Mesendoderm (in vitro differentiated cells): ENCODE measurements around the gene NRXN3.
A peak's percentile ranks its signal among the peaks of the same experiment; 100 is the strongest.

Experiments
- DNase-seq: peaks from one replicate; pipeline ENCODE4 v3.0.0; 2013
- H2AK5ac ChIP-seq: 2 replicates; pipeline ENCODE4 v1.6.1; 2013; ENCODE audit warnings: low read length, inconsistent platforms
- H2BK120ac ChIP-seq: 2 replicates; pipeline ENCODE4 v1.6.1; 2013; ENCODE audit warnings: low read depth, mild to moderate bottlenecking, low read length, moderate library complexity, mixed read lengths
- H2BK15ac ChIP-seq: replicated peaks from 2 replicates; pipeline ENCODE4 v1.6.1; 2013; ENCODE audit warnings: low read depth, mild to moderate bottlenecking, moderate library complexity
- H2BK5ac ChIP-seq: 2 replicates; pipeline ENCODE4 v1.6.1; 2013; ENCODE audit warnings: low read length, inconsistent platforms
- H3K18ac ChIP-seq: 2 replicates; pipeline ENCODE4 v1.6.1; 2013; ENCODE audit warnings: mild to moderate bottlenecking, low read length, mixed read lengths
- H3K23ac ChIP-seq: one replicate; pipeline ENCODE4 v1.6.1; 2013; ENCODE audit warnings: low read length
- H3K27ac ChIP-seq: 2 replicates; pipeline ENCODE4 v1.5.1; 2013; ENCODE audit warnings: low read depth, mild to moderate bottlenecking, inconsistent platforms, low read length, moderate library complexity
- H3K27me3 ChIP-seq: 2 replicates; pipeline ENCODE4 v1.6.1; 2013; ENCODE audit warnings: low read length, control low read depth, mild to moderate bottlenecking, inconsistent platforms; ENCODE audit not compliant: insufficient read depth, poor library complexity
- H3K36me3 ChIP-seq: 2 replicates; pipeline ENCODE4 v1.6.1; 2013; ENCODE audit warnings: low read length, inconsistent platforms; ENCODE audit not compliant: control insufficient read depth, insufficient read depth
- H3K4ac ChIP-seq: one replicate; pipeline ENCODE4 v1.6.1; 2013; ENCODE audit warnings: low read depth, mild to moderate bottlenecking, low read length, moderate library complexity
- H3K4me1 ChIP-seq: 2 replicates; pipeline ENCODE4 v1.6.1; 2013; ENCODE audit warnings: low read depth, low read length, inconsistent platforms; ENCODE audit not compliant: control insufficient read depth
- H3K4me2 ChIP-seq: 2 replicates; pipeline ENCODE4 v1.6.1; 2013; ENCODE audit warnings: low read length
- H3K4me3 ChIP-seq: 2 replicates; pipeline ENCODE4 v1.5.1; 2013; ENCODE audit warnings: mild to moderate bottlenecking, low read length
- H3K56ac ChIP-seq: one replicate; pipeline ENCODE4 v1.6.1; 2013; ENCODE audit warnings: low read length
- H3K79me1 ChIP-seq: 2 replicates; pipeline ENCODE4 v1.6.1; 2013; ENCODE audit warnings: low read length, inconsistent platforms
- H3K79me2 ChIP-seq: 2 replicates; pipeline ENCODE4 v1.6.1; 2013; ENCODE audit warnings: mild to moderate bottlenecking, low read length; ENCODE audit not compliant: control insufficient read depth, insufficient read depth
- H3K9ac ChIP-seq: 2 replicates; pipeline ENCODE4 v1.6.1; 2013; ENCODE audit warnings: low read length, inconsistent platforms
- H4K5ac ChIP-seq: one replicate; pipeline ENCODE4 v1.6.1; 2013; ENCODE audit warnings: low read length
- H4K8ac ChIP-seq: one replicate; pipeline ENCODE4 v1.6.1; 2013; ENCODE audit warnings: low read depth, mild to moderate bottlenecking, control low read depth, low read length, moderate library complexity
- WGBS: extraction: QIAGEN DNeasy Blood & Tissue Kit; methylation state at CpG from one replicate; pipeline ENCODE4 v1.1.7; 2013; ENCODE audit warnings: low lambda C conversion rate, missing lambda C conversion rate; ENCODE audit not compliant: insufficient coverage; ENCODE audit errors: extremely low coverage; 5-methylcytosine and 5-hydroxymethylcytosine counted together

The NRXN3 gene

DNA sequence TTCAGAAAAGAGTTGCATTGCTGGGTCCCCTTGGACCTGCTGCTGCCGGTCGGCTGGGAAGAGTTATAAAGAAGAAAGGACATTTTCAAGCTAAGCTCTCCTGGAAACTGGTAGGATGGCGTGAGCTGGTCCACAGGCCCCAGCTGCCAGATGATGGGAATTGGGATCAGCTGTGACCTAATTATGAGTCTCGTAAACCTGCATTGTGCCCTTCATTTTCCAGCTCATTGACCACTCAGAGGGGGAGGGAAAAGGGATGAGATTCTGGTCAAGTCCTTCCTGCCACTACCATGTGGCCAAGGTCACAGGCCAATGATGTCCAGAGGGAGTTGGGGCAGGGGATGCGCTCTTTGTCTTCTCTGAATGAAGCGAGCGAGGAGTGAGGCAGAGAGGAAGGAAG is 320.9 kb downstream of the NRXN3 start:
- Histone ChIP-seq H3K9ac (no peak overlapping the region), H3K79me2 (no peaks in the 10 kb centered on the region), H3K27me3 (no peaks in the 10 kb centered on the region), H2BK15ac (no peak overlapping the region), H3K79me1 (no peaks in the 10 kb centered on the region), H2AK5ac (no peak overlapping the region), H2BK5ac (no peak overlapping the region), H3K27ac (no peak overlapping the region), H3K18ac (no peak overlapping the region), H3K36me3 (no peaks in the 10 kb centered on the region), H4K5ac (no peak overlapping the region), H3K4me2 (no peak overlapping the region), H3K4ac (no peak overlapping the region), H3K56ac (no peak overlapping the region), H2BK120ac (no peak overlapping the region), H3K4me3 (no peak overlapping the region), H4K8ac (no peak overlapping the region), H3K23ac (no peak overlapping the region), H3K4me1 (peaks cover 3% of the 10 kb centered on the region)
- WGBS = no CpG with 5 or more reads among the region's 7 CpGs
- no peak for DNase-seq

DNA sequence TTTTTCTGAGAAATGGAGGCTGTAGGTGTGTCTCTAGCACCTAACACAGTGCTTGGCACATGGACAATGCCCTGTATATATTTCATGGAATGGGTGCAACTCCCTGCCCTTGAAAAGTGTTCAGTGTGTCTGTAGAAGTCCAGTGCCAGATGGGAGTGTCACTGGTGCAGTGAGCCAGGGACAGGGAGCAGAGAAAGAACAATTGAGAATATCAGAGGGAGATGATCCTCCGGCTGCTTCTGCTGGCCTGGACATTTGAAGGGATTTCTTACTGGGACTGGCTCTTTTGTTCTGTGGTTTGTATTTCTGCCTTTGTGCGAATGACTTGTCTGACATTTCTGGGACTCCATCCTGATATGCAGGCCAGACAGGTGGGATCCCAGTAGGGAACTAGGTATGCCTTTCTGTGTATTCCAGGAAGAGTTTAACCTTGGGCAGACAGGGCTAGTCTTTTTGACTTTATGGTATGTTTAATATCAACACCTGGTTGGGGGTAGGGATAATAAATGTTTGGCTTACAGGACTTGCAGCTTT is 328.0 kb downstream of the NRXN3 start:
- Histone ChIP-seq H3K79me1 (no peaks in the 10 kb centered on the region), H3K23ac (peak overlapping the region; percentile 19), H2AK5ac (no peak overlapping the region), H3K4me2 (no peak overlapping the region), H4K5ac (no peak overlapping the region), H3K4me1 (no peaks in the 10 kb centered on the region), H3K79me2 (no peaks in the 10 kb centered on the region), H3K36me3 (no peaks in the 10 kb centered on the region), H3K56ac (no peak overlapping the region), H3K4ac (no peak overlapping the region), H3K9ac (no peak overlapping the region), H4K8ac (no peak overlapping the region), H3K4me3 (no peak overlapping the region), H3K18ac (no peak overlapping the region), H2BK120ac (no peak overlapping the region), H3K27ac (no peak overlapping the region), H2BK5ac (no peak overlapping the region), H2BK15ac (no peak overlapping the region), H3K27me3 (no peaks in the 10 kb centered on the region)
- DNase-seq = no peak
- no CpG with 5 or more reads among the region's 2 CpGs for WGBS

DNA sequence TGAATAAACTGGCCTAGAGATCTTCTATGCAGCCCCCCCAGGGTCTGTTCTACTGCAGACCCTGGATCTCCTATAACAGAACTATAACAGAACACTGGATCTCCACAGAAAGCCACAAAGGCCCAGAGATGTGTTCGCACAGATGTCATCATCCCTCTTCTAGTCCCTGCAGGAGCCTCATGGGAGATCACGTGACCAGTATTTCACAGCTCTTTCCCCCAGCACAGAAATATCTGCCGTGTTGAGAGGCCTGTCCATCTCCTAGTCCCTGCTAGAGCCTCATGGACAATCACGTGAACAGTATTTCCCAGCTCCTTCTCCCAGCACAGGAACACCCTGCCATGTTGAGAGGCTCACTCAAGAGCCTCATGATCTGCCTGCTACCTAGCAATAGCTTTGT is 331.7 kb downstream of the NRXN3 start:
- Histone ChIP-seq H3K4ac (no peak overlapping the region), H3K56ac (no peak overlapping the region), H3K4me1 (no peaks in the 10 kb centered on the region), H3K27me3 (no peaks in the 10 kb centered on the region), H4K8ac (no peak overlapping the region), H4K5ac (no peak overlapping the region), H3K9ac (no peak overlapping the region), H3K79me1 (no peaks in the 10 kb centered on the region), H3K4me2 (no peak overlapping the region), H3K23ac (no peak overlapping the region), H3K4me3 (no peak overlapping the region), H3K18ac (no peak overlapping the region), H2BK5ac (no peak overlapping the region), H3K27ac (no peak overlapping the region), H2BK15ac (no peak overlapping the region), H3K79me2 (no peaks in the 10 kb centered on the region), H2AK5ac (no peak overlapping the region), H2BK120ac (no peak overlapping the region), H3K36me3 (no peaks in the 10 kb centered on the region)
- WGBS = no CpG with 5 or more reads among the region's 4 CpGs
- DNase-seq = no peak

DNA sequence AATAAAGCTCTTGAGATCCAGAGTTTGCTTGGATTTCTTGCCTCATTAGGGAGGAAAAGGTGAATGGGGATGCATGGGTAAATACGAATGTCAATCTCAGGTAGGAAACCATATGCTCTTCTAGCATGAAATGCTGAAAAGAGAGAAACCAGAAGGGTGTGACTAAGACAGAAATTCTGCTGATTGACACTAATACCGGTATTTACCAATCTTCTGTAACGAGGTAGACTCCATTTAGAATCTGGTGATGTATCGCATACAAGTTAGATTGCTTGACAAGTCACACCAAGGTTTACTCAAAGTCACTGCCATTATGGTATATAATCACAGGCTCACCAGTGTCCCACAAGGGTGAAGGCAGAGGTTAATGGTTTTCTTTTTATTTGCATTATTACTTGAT is 337.9 kb downstream of the NRXN3 start:
- no peak overlapping the region for H3K27ac ChIP-seq
- H3K4me1 ChIP-seq = no peaks in the 10 kb centered on the region
- H3K4ac ChIP-seq = no peak overlapping the region
- H3K18ac ChIP-seq = no peak overlapping the region
- H3K36me3 ChIP-seq = no peaks in the 10 kb centered on the region
- H3K4me3 ChIP-seq = no peak overlapping the region
- H2BK5ac ChIP-seq = no peak overlapping the region
- no peak overlapping the region for H4K8ac ChIP-seq
- no peak overlapping the region for H3K23ac ChIP-seq
- H3K27me3 ChIP-seq = no peaks in the 10 kb centered on the region
- H2BK15ac ChIP-seq = no peak overlapping the region
- no peak overlapping the region for H3K56ac ChIP-seq
- no CpG with 5 or more reads among the region's 4 CpGs for WGBS
- H4K5ac ChIP-seq = no peak overlapping the region
- H3K4me2 ChIP-seq = no peak overlapping the region
- no peak for DNase-seq
- H2AK5ac ChIP-seq = no peak overlapping the region
- no peak overlapping the region for H2BK120ac ChIP-seq
- no peaks in the 10 kb centered on the region for H3K79me1 ChIP-seq
- no peak overlapping the region for H3K9ac ChIP-seq
- H3K79me2 ChIP-seq = no peaks in the 10 kb centered on the region

DNA sequence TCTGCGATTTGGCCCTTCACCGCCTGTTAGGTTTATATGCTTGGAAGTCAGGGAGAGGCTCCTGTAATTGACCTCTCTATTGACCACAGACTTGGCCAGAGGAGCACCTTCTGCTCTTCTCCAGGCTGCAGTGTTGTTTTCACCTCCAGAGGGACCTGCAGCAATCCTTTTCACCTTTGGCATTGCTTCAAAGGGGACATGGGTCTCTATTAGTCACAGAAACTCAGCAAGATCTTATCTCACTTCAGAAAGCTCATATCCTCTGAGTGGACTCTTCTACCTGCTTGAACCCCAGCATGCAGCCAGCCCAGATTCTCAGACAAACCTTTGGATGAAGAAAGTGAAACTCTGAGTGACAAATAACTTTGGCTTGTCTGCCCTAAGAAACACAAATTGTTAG is 339.3 kb downstream of the NRXN3 start:
- H2BK15ac ChIP-seq = no peak overlapping the region
- H2AK5ac ChIP-seq = no peak overlapping the region
- no peak overlapping the region for H2BK120ac ChIP-seq
- no CpG with 5 or more reads among the region's 2 CpGs for WGBS
- H4K8ac ChIP-seq = no peak overlapping the region
- no peak overlapping the region for H3K18ac ChIP-seq
- H3K27me3 ChIP-seq = no peaks in the 10 kb centered on the region
- DNase-seq = peak; percentile 50
- no peak overlapping the region for H3K4ac ChIP-seq
- no peaks in the 10 kb centered on the region for H3K36me3 ChIP-seq
- no peak overlapping the region for H3K4me3 ChIP-seq
- H3K4me1 ChIP-seq = no peaks in the 10 kb centered on the region
- no peak overlapping the region for H3K9ac ChIP-seq
- no peak overlapping the region for H3K4me2 ChIP-seq
- no peaks in the 10 kb centered on the region for H3K79me2 ChIP-seq
- H4K5ac ChIP-seq = no peak overlapping the region
- H3K23ac ChIP-seq = no peak overlapping the region
- no peak overlapping the region for H2BK5ac ChIP-seq
- no peak overlapping the region for H3K56ac ChIP-seq
- H3K79me1 ChIP-seq = no peaks in the 10 kb centered on the region
- no peak overlapping the region for H3K27ac ChIP-seq

DNA sequence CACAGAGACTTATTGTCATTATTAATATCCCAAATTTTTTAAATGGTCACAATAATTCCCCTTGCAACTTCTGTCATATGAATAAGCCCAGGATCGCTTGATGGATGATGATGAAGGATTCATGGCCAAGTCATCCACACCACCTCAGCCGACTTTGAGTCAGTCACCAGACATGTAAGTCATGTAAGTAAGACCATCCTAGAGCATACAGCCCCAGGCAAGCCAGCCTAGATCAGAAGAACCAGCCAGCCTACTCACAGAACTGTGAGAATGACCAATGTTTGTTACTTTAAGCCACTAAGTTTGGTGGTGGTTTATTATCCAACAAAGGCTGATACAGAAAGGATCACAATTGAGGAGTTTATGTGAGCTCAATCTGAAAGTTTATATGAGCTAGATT is 341.8 kb downstream of the NRXN3 start:
- no peak overlapping the region for H3K18ac ChIP-seq
- H3K4me2 ChIP-seq = no peak overlapping the region
- H3K4me3 ChIP-seq = no peak overlapping the region
- no peak overlapping the region for H2BK15ac ChIP-seq
- H3K36me3 ChIP-seq = no peaks in the 10 kb centered on the region
- H3K27ac ChIP-seq = no peak overlapping the region
- no peak overlapping the region for H2BK5ac ChIP-seq
- H4K8ac ChIP-seq = no peak overlapping the region
- H3K56ac ChIP-seq = no peak overlapping the region
- no peaks in the 10 kb centered on the region for H3K4me1 ChIP-seq
- no peak overlapping the region for H2BK120ac ChIP-seq
- H3K27me3 ChIP-seq = no peaks in the 10 kb centered on the region
- H3K9ac ChIP-seq = no peak overlapping the region
- no peak overlapping the region for H3K23ac ChIP-seq
- H4K5ac ChIP-seq = no peak overlapping the region
- H3K79me2 ChIP-seq = no peaks in the 10 kb centered on the region
- H2AK5ac ChIP-seq = no peak overlapping the region
- no CpG with 5 or more reads among the region's 2 CpGs for WGBS
- H3K4ac ChIP-seq = no peak overlapping the region
- no peaks in the 10 kb centered on the region for H3K79me1 ChIP-seq
- no peak for DNase-seq
